Ascending aorta (tissue), 2 donors: ENCODE results near the gene MPI. TPM values are rescaled to one million over a fixed set of nuclear protein-coding genes. Genes with fewer than 3 reads are reported as not detected.

Source experiments
- DNase-seq, 2 donors: peaks; one replicate each; pipeline ENCODE4 v3.0.0-alpha.2; 2019; ENCODE audit warnings: low spot score in 2 of 2
- H3K27ac ChIP-seq, 2 donors: fragments of 200-600 bp; sonication (generic); one replicate each; pipeline ENCODE4 v1.5.1; 2016 to 2017; ENCODE audit warnings: mild to moderate bottlenecking in 1 of 2
- H3K27me3 ChIP-seq: fragments of 200-600 bp; sonication (generic); one replicate; pipeline ENCODE4 v1.5.1; 2017
- H3K36me3 ChIP-seq, 2 donors: fragments of 200-600 bp; sonication (generic); one replicate each; pipeline ENCODE4 v1.5.1; 2016
- H3K4me1 ChIP-seq, 2 donors: fragments of 200-600 bp; sonication (generic); one replicate each; pipeline ENCODE4 v1.5.1; 2016 to 2017; ENCODE audit warnings: mild to moderate bottlenecking in 1 of 2
- H3K4me3 ChIP-seq, 2 donors: fragments of 200-600 bp; sonication (generic); one replicate each; pipeline ENCODE4 v1.5.1; 2016 to 2017; ENCODE audit warnings: mild to moderate bottlenecking in 1 of 2
- H3K9me3 ChIP-seq, 2 donors: fragments of 200-600 bp; sonication (generic); one replicate each; pipeline ENCODE4 v1.5.1; 2016
- CTCF ChIP-seq, 3 experiments: fragments of 200-600 bp in 2 of 3; fragments of 450-650 bp in 1 of 3; sonication (generic) in 2 of 3; IDR thresholded peaks; one replicate each; pipeline ENCODE4 v1.5.1; 2016 to 2019; ENCODE audit warnings: antibody characterized with exemption in 3 of 3, mild to moderate bottlenecking in 1 of 3, moderate library complexity in 1 of 3
- intact Hi-C: fragments of 100-400 bp; cut with DNase I; formaldehyde crosslinking; loops from one replicate; pipeline ENCODE4 v1.15.1; 2023
- total RNA-seq: library from RNA; depleted of rRNA; stranded (reverse); fragments of >200 nt; gene quantifications from one replicate; pipeline ENCODE4 v1.1.0, GENCODE V29; 2016

Gene MPI
- total RNA-seq, 1 donor from 2014 or later: 118 TPM

GRCh38 chr15:74865316-74865715 is 24.5 kb upstream of the MPI start:
- H3K36me3 ChIP-seq: peaks cover 3 to 5% of the 10 kb centered on the region in 2 donors
- no peaks in the 10 kb centered on the region for H3K9me3 ChIP-seq
- no peak for DNase-seq
- H3K4me3 ChIP-seq: no peak overlapping the region
- H3K27me3 ChIP-seq: no peaks in the 10 kb centered on the region
- H3K4me1 ChIP-seq: peaks cover 9 to 17% of the 10 kb centered on the region in 2 donors
- H3K27ac ChIP-seq: no peak overlapping the region
- intact Hi-C loops: no loop called here
- TF ChIP-seq CTCF (IDR thresholded peaks at IDR 0.05): no peak

- DNase-seq: no peak
- no peaks in the 10 kb centered on the region for H3K9me3 ChIP-seq
- intact Hi-C loops: no loop called here
- peaks cover 3 to 5% of the 10 kb centered on the region in 2 donors for H3K36me3 ChIP-seq
- no peaks in the 10 kb centered on the region for H3K27me3 ChIP-seq
- H3K4me3 ChIP-seq: no peak overlapping the region
- H3K4me1 ChIP-seq: peaks cover 9 to 23% of the 10 kb centered on the region in 2 donors
- H3K27ac ChIP-seq: no peak overlapping the region
- TF ChIP-seq CTCF (IDR thresholded peaks at IDR 0.05): no peak
Measured at GRCh38 chr15:74866090-74866489, 23.8 kb upstream of the MPI start.

GRCh38 chr15:74867466-74868038 is 22.3 kb upstream of the MPI start:
- no peak for DNase-seq
- Histone ChIP-seq H3K4me3 (no peak overlapping the region), H3K27ac (peak overlapping the region; percentile 31 to 46), H3K27me3 (no peaks in the 10 kb centered on the region), H3K9me3 (no peaks in the 10 kb centered on the region), H3K36me3 (peaks cover 3 to 5% of the 10 kb centered on the region in 2 donors), H3K4me1 (peaks cover 9 to 37% of the 10 kb centered on the region in 2 donors)
- intact Hi-C loops: no loop called here
- no peak for TF ChIP-seq CTCF (IDR thresholded peaks at IDR 0.05)

- Histone ChIP-seq H3K27ac (peak overlapping the region; percentile 31 to 46), H3K4me1 (peaks cover 9 to 37% of the 10 kb centered on the region in 2 donors), H3K9me3 (no peaks in the 10 kb centered on the region), H3K36me3 (peaks cover 3 to 5% of the 10 kb centered on the region in 2 donors), H3K4me3 (no peak overlapping the region), H3K27me3 (no peaks in the 10 kb centered on the region)
- intact Hi-C loops: no loop called here
- peak in 1 of 2 donors; percentile 69 for DNase-seq
- TF ChIP-seq CTCF (IDR thresholded peaks at IDR 0.05): no peak
Measured at GRCh38 chr15:74868059-74868458, 21.8 kb upstream of the MPI start.

GRCh38 chr15:74869372-74869725 is 20.5 kb upstream of the MPI start:
- Histone ChIP-seq H3K9me3 (no peaks in the 10 kb centered on the region), H3K27ac (peak overlapping the region; percentile 43 to 52), H3K27me3 (no peaks in the 10 kb centered on the region), H3K4me1 (peaks cover 9 to 40% of the 10 kb centered on the region in 2 donors), H3K4me3 (peak overlapping the region in 1 of 2 donors; percentile 27), H3K36me3 (peaks cover under 1 to 2% of the 10 kb centered on the region in 2 donors)
- no peak for DNase-seq
- intact Hi-C loops: no loop called here
- no peak for TF ChIP-seq CTCF (IDR thresholded peaks at IDR 0.05)
